HEK293 (cell line): ENCODE measurements around the gene SMARCB1.
A peak's percentile ranks its signal among the peaks of the same experiment; 100 is the strongest.

Experiments
- CTCF ChIA-PET: fragments of 350-600 bp; formaldehyde crosslinking; extraction: SDS; loops from one replicate; lab custom pipeline; 2021; ENCODE audit warnings: antibody characterized with exemption; lab: Yijun Ruan, JAX
- POLR2A ChIA-PET: fragments of 300-600 bp; formaldehyde crosslinking; extraction: SDS; loops from one replicate; lab custom pipeline; 2020; ENCODE audit warnings: antibody characterized with exemption, inconsistent platforms; lab: Yijun Ruan, JAX
- H3K27ac ChIP-seq: fragments of 200-500 bp; sonication (Bioruptor generic); 2 replicates; pipeline ENCODE4 v1.5.1; 2014; ENCODE audit warnings: low read depth, low read length, control low read depth, inconsistent platforms; ENCODE audit errors: extremely low read depth
- H3K36me3 ChIP-seq, 2 experiments: fragments of 200-500 bp in 1 of 2; sonication (Bioruptor generic) in 1 of 2; 1 replicate in 1 of 2; 2 replicates in 1 of 2; pipeline ENCODE4 v1.5.1; 2014 to 2017; ENCODE audit warnings: inconsistent platforms in 2 of 2, low read length in 2 of 2; ENCODE audit not compliant: control insufficient read depth in 2 of 2, insufficient read depth in 1 of 2
- H3K4me1 ChIP-seq: fragments of 200-500 bp; sonication (Bioruptor generic); 2 replicates; pipeline ENCODE4 v1.5.1; 2014; ENCODE audit warnings: mild to moderate bottlenecking, low read length, inconsistent platforms; ENCODE audit not compliant: control insufficient read depth, insufficient read depth
- H3K4me3 ChIP-seq: 2 replicates; pipeline ENCODE4 v1.5.1; 2011; ENCODE audit warnings: low read depth, mild to moderate bottlenecking, control low read depth, low read length, moderate library complexity
- H3K9me3 ChIP-seq: fragments of 200-500 bp; sonication (Bioruptor generic); 2 replicates; pipeline ENCODE4 v1.5.1; 2014; ENCODE audit warnings: low read depth, low read length, inconsistent platforms; ENCODE audit not compliant: control insufficient read depth, insufficient read depth
- BCL11A ChIP-seq: fragments of 450-650 bp; formaldehyde crosslinking; IDR thresholded peaks from 2 replicates; pipeline ENCODE4 v1.5.1; 2016; ENCODE audit warnings: low read depth, missing biosample characterization, missing genetic modification characterization
- HOXC10 ChIP-seq: sonication (generic); formaldehyde crosslinking; IDR thresholded peaks from 2 replicates; pipeline ENCODE4 v1.8.1; 2023; ENCODE audit warnings: mild to moderate bottlenecking, missing genetic modification reagents
- KLF10 ChIP-seq: fragments of 450-650 bp; IDR thresholded peaks from 2 replicates; pipeline ENCODE4 v1.5.1; 2018; ENCODE audit warnings: missing biosample characterization, mild to moderate bottlenecking, missing genetic modification characterization
- PRDM4 ChIP-seq: fragments of 450-650 bp; formaldehyde crosslinking; IDR thresholded peaks from 2 replicates; pipeline ENCODE4 v1.5.1; 2017; ENCODE audit warnings: missing biosample characterization, missing genetic modification characterization
- PRDM6 ChIP-seq: fragments of 450-650 bp; formaldehyde crosslinking; IDR thresholded peaks from 2 replicates; pipeline ENCODE4 v1.5.1; 2017; ENCODE audit warnings: missing biosample characterization, missing genetic modification characterization
- WT1 ChIP-seq: fragments of 450-650 bp; formaldehyde crosslinking; IDR thresholded peaks from 2 replicates; pipeline ENCODE4 v1.5.1; 2016; ENCODE audit warnings: missing biosample characterization, missing genetic modification characterization
- ZBTB17 ChIP-seq: fragments of 450-650 bp; formaldehyde crosslinking; IDR thresholded peaks from 2 replicates; pipeline ENCODE4 v1.5.1; 2016; ENCODE audit warnings: missing biosample characterization, missing genetic modification characterization
- ZFP69B ChIP-seq: fragments of 450-650 bp; formaldehyde crosslinking; IDR thresholded peaks from 2 replicates; pipeline ENCODE4 v1.5.1; 2016; ENCODE audit warnings: missing biosample characterization, missing genetic modification characterization
- ZNF211 ChIP-seq: fragments of 450-650 bp; formaldehyde crosslinking; IDR thresholded peaks from 2 replicates; pipeline ENCODE4 v1.5.1; 2016; ENCODE audit warnings: low read depth, missing biosample characterization, missing genetic modification characterization
- ZNF214 ChIP-seq: fragments of 450-650 bp; formaldehyde crosslinking; IDR thresholded peaks from 2 replicates; pipeline ENCODE4 v1.5.1; 2017; ENCODE audit warnings: missing biosample characterization, mild to moderate bottlenecking, missing genetic modification characterization, borderline replicate concordance
- ZNF404 ChIP-seq: fragments of 450-650 bp; formaldehyde crosslinking; IDR thresholded peaks from 2 replicates; pipeline ENCODE4 v1.5.1; 2017; ENCODE audit warnings: missing biosample characterization, missing genetic modification characterization
- ZNF501 ChIP-seq: fragments of 450-650 bp; formaldehyde crosslinking; IDR thresholded peaks from 2 replicates; pipeline ENCODE4 v1.5.1; 2016; ENCODE audit warnings: missing biosample characterization, missing genetic modification characterization
- ZNF529 ChIP-seq: fragments of 450-650 bp; formaldehyde crosslinking; IDR thresholded peaks from 2 replicates; pipeline ENCODE4 v1.5.1; 2017; ENCODE audit warnings: missing genetic modification characterization, missing biosample characterization; ENCODE audit not compliant: insufficient replicate concordance
- ZNF530 ChIP-seq: fragments of 450-650 bp; formaldehyde crosslinking; IDR thresholded peaks from 2 replicates; pipeline ENCODE4 v1.5.1; 2016; ENCODE audit warnings: low read depth, missing biosample characterization, missing genetic modification characterization
- ZNF548 ChIP-seq: fragments of 450-650 bp; formaldehyde crosslinking; IDR thresholded peaks from 2 replicates; pipeline ENCODE4 v1.5.1; 2016; ENCODE audit warnings: missing biosample characterization, missing genetic modification characterization
- ZNF596 ChIP-seq: fragments of 450-650 bp; IDR thresholded peaks from 2 replicates; pipeline ENCODE4 v1.5.0; 2018; ENCODE audit warnings: missing biosample characterization, mild to moderate bottlenecking, missing genetic modification characterization, moderate library complexity
- ZNF76 ChIP-seq: fragments of 450-650 bp; formaldehyde crosslinking; IDR thresholded peaks from 2 replicates; pipeline ENCODE4; 2016; ENCODE audit warnings: low read depth, missing biosample characterization, missing genetic modification characterization, borderline replicate concordance
- ZNF837 ChIP-seq: fragments of 450-650 bp; formaldehyde crosslinking; IDR thresholded peaks from 2 replicates; pipeline ENCODE4 v1.5.1; 2016; ENCODE audit warnings: missing biosample characterization, missing genetic modification characterization
- ZSCAN16 ChIP-seq: fragments of 450-650 bp; formaldehyde crosslinking; IDR thresholded peaks from 2 replicates; pipeline ENCODE4 v1.5.1; 2016; ENCODE audit warnings: missing biosample characterization, missing genetic modification characterization
- TF ChIP-seq, protein P1 (sequence below): fragments of 450-650 bp; formaldehyde crosslinking; conservative IDR thresholded peaks from 2 replicates; pipeline ENCODE4 v1.5.1; 2016; ENCODE audit warnings: low read depth, missing biosample characterization, missing genetic modification characterization

Gene SMARCB1

GRCh38 chr22:23793326-23793725 is 6.6 kb downstream of the SMARCB1 start (continued):
- TF ChIP-seq, protein P1, sequence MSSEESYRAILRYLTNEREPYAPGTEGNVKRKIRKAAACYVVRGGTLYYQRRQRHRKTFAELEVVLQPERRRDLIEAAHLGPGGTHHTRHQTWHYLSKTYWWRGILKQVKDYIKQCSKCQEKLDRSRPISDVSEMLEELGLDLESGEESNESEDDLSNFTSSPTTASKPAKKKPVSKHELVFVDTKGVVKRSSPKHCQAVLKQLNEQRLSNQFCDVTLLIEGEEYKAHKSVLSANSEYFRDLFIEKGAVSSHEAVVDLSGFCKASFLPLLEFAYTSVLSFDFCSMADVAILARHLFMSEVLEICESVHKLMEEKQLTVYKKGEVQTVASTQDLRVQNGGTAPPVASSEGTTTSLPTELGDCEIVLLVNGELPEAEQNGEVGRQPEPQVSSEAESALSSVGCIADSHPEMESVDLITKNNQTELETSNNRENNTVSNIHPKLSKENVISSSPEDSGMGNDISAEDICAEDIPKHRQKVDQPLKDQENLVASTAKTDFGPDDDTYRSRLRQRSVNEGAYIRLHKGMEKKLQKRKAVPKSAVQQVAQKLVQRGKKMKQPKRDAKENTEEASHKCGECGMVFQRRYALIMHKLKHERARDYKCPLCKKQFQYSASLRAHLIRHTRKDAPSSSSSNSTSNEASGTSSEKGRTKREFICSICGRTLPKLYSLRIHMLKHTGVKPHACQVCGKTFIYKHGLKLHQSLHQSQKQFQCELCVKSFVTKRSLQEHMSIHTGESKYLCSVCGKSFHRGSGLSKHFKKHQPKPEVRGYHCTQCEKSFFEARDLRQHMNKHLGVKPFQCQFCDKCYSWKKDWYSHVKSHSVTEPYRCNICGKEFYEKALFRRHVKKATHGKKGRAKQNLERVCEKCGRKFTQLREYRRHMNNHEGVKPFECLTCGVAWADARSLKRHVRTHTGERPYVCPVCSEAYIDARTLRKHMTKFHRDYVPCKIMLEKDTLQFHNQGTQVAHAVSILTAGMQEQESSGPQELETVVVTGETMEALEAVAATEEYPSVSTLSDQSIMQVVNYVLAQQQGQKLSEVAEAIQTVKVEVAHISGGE (tag by site-specific recombination): no peak
- TF ChIP-seq, all 188 proteins: peak for 0

DNA sequence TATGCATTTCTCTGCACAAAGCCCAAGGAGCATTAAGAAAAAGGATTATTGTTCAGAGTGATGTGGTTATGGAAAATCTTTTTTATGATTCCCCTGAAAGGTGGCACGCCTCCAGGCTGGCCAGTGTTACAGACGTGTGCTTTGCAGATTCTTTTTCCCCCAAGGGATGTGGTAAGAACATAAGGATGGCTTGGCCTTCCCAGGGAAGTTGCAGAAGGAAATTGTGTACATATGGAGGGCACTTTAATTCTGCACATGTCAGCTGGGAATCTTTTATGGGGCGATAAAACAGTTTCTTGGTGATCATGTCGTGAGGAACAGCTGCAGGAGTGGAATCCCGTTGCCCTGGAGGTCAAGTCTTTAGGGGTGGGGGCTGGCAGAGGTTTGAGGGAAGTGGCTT is 9.7 kb downstream of the SMARCB1 start:
- Histone ChIP-seq H3K27ac (no peak overlapping the region), H3K4me3 (no peak overlapping the region), H3K36me3 (peaks cover 65 to 87% of the 10 kb centered on the region in 2 experiments), H3K4me1 (no peaks in the 10 kb centered on the region), H3K9me3 (no peaks in the 10 kb centered on the region)
- TF ChIP-seq ZNF211 (tag by site-specific recombination) (no peak), PRDM4 (peak; percentile 48; the same call in 1 of the 2 replicates), ZFP69B (tag by site-specific recombination) (no peak), ZNF76 (tag by site-specific recombination) (no peak)
- CTCF ChIA-PET: no interaction called here
- POLR2A ChIA-PET: interaction anchor here (0.6 kb wide), 1 partner anchor 30 kb away, joined by 5 read pairs; no protein-coding TSS in a partner anchor

GRCh38 chr22:23800297-23801237 is 13.8 kb downstream of the SMARCB1 start:
- H3K27ac ChIP-seq: no peak overlapping the region
- peaks cover 58 to 88% of the 10 kb centered on the region in 2 experiments for H3K36me3 ChIP-seq
- H3K4me1 ChIP-seq: no peaks in the 10 kb centered on the region
- CTCF ChIA-PET: no interaction called here
- H3K9me3 ChIP-seq: no peaks in the 10 kb centered on the region
- H3K4me3 ChIP-seq: no peak overlapping the region
- TF ChIP-seq ZNF214 (tag by site-specific recombination): no peak
- TF ChIP-seq BCL11A (tag by site-specific recombination): no peak
- no peak for TF ChIP-seq WT1 (tag by site-specific recombination)
- TF ChIP-seq ZBTB17 (tag by site-specific recombination): no peak
- TF ChIP-seq ZNF530: no peak
- no peak for TF ChIP-seq HOXC10 (CRISPR knock-in tag)
- TF ChIP-seq ZNF837 (tag by site-specific recombination): no peak
- no peak for TF ChIP-seq KLF10 (tag by site-specific recombination)
- TF ChIP-seq ZNF501 (tag by site-specific recombination): no peak
- TF ChIP-seq, protein P1 (tag by site-specific recombination): no peak
- no peak for TF ChIP-seq PRDM6 (tag by site-specific recombination)
- TF ChIP-seq ZNF548 (tag by site-specific recombination): no peak
- no peak for TF ChIP-seq ZNF404 (tag by site-specific recombination)
- TF ChIP-seq ZNF596 (tag by site-specific recombination): no peak
- TF ChIP-seq ZNF529 (tag by site-specific recombination): no peak
- no peak for TF ChIP-seq ZSCAN16 (tag by site-specific recombination)
- TF ChIP-seq, all 188 proteins: peak for 0
- POLR2A ChIA-PET: no interaction called here
